Astrocyte (in vitro differentiated cells and primary cell): ENCODE results near the gene LUZP2. TPM values are rescaled to one million over a fixed set of nuclear protein-coding genes. Genes with fewer than 3 reads are reported as not detected.

Source experiments
- DNase-seq: peaks from one replicate; pipeline ENCODE4 v3.0.0-alpha.2; 2010; ENCODE audit warnings: low read depth
- FAIRE-seq: peaks from 2 replicates; lab custom pipeline; 2011; peaks lifted over from hg19 to GRCh38; lab: Jason Lieb, UNC
- H2AFZ ChIP-seq: 2 replicates; pipeline ENCODE4 v1.6.0; 2012; ENCODE audit warnings: low read depth, low read length, inconsistent platforms
- H3K27ac ChIP-seq: 2 replicates; pipeline ENCODE4 v1.5.1; 2011; ENCODE audit warnings: low read depth, low read length, inconsistent platforms
- H3K27me3 ChIP-seq: 2 replicates; pipeline ENCODE4 v1.6.0; 2011; ENCODE audit warnings: low read length, inconsistent platforms; ENCODE audit not compliant: insufficient read depth
- H3K36me3 ChIP-seq: 2 replicates; pipeline ENCODE4 v1.5.1; 2011; ENCODE audit warnings: low read length, inconsistent platforms; ENCODE audit not compliant: insufficient read depth
- H3K4me1 ChIP-seq: 2 replicates; pipeline ENCODE4 v1.5.1; 2011; ENCODE audit warnings: low read length, inconsistent platforms; ENCODE audit not compliant: insufficient read depth
- H3K4me2 ChIP-seq: 2 replicates; pipeline ENCODE4 v1.6.0; 2012; ENCODE audit warnings: low read length, inconsistent platforms
- H3K4me3 ChIP-seq: 2 replicates; pipeline ENCODE4 v1.5.1; 2011; ENCODE audit warnings: low read depth, mild to moderate bottlenecking, low read length, inconsistent platforms; ENCODE audit not compliant: insufficient read depth
- H3K79me2 ChIP-seq: 2 replicates; pipeline ENCODE4 v1.6.0; 2012; ENCODE audit warnings: mild to moderate bottlenecking, low read length, inconsistent platforms; ENCODE audit not compliant: insufficient read depth
- H3K9ac ChIP-seq: 2 replicates; pipeline ENCODE4 v1.6.0; 2012; ENCODE audit warnings: mild to moderate bottlenecking, low read length, inconsistent platforms
- H3K9me3 ChIP-seq: 2 replicates; pipeline ENCODE4 v1.5.1; 2012; ENCODE audit warnings: low read depth, mild to moderate bottlenecking, low read length, inconsistent platforms; ENCODE audit not compliant: insufficient read depth
- H4K20me1 ChIP-seq: 2 replicates; pipeline ENCODE4 v1.6.0; 2012; ENCODE audit warnings: low read length, inconsistent platforms; ENCODE audit not compliant: insufficient read depth
- H3K27ac Mint-ChIP-seq: one replicate; pipeline ENCODE4 v1.8.0; 2021; ENCODE audit warnings: mild to moderate bottlenecking, mixed read lengths; ENCODE audit not compliant: unreplicated experiment
- H3K27me3 Mint-ChIP-seq: one replicate; pipeline ENCODE4 v1.8.0; 2021; ENCODE audit warnings: low read depth, mixed read lengths; ENCODE audit not compliant: unreplicated experiment
- H3K36me3 Mint-ChIP-seq: one replicate; pipeline ENCODE4 v1.8.0; 2021; ENCODE audit warnings: low read depth, mixed read lengths; ENCODE audit not compliant: unreplicated experiment
- H3K4me1 Mint-ChIP-seq: one replicate; pipeline ENCODE4 v1.8.0; 2021; ENCODE audit warnings: low read depth, mixed read lengths; ENCODE audit not compliant: unreplicated experiment
- H3K4me3 Mint-ChIP-seq: one replicate; pipeline ENCODE4 v1.8.0; 2021; ENCODE audit warnings: mild to moderate bottlenecking, moderate library complexity, mixed read lengths; ENCODE audit not compliant: unreplicated experiment
- H3K9me3 Mint-ChIP-seq: one replicate; pipeline ENCODE4 v1.8.0; 2021; ENCODE audit warnings: mild to moderate bottlenecking, mixed read lengths; ENCODE audit not compliant: unreplicated experiment
- EZH2 ChIP-seq: IDR thresholded peaks from 2 replicates; pipeline ENCODE4 v1.6.1; 2012; ENCODE audit warnings: mild to moderate bottlenecking, low read length, inconsistent platforms; ENCODE audit not compliant: insufficient read depth
- total RNA-seq: library from RNA; stranded (reverse); gene quantifications from 2 replicates; pipeline ENCODE4 v1.2.1, GENCODE V29; 2021
- TF ChIP-seq, protein P1 (sequence below): IDR thresholded peaks from 2 replicates; pipeline ENCODE4 v1.5.1; 2011; ENCODE audit warnings: low read depth, mild to moderate bottlenecking, inconsistent platforms, low read length, moderate library complexity; ENCODE audit not compliant: insufficient read depth

Gene LUZP2
- total RNA-seq, 1 donor from 2014 or later = 2.3 TPM

DNA sequence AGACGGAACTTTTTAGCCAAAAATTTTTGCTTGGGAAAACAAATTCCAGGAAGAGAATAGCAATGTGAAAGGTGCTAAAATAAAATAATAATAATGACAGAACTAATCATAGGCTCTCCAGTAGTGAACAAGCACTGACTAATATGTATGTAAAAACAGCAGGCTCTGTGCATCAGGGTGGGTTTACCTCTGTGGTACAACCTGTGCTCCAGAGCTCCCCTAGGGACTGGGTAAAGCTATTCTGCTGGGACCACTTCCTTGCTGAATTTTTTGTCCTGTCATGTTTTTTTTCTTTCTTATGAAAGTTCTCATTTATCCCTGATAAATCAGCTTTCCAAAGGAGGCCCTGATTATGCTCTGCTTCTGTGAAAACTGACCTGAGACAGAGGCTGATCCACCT, 18.8 kb downstream of the LUZP2 start:
- TF ChIP-seq, protein P1, sequence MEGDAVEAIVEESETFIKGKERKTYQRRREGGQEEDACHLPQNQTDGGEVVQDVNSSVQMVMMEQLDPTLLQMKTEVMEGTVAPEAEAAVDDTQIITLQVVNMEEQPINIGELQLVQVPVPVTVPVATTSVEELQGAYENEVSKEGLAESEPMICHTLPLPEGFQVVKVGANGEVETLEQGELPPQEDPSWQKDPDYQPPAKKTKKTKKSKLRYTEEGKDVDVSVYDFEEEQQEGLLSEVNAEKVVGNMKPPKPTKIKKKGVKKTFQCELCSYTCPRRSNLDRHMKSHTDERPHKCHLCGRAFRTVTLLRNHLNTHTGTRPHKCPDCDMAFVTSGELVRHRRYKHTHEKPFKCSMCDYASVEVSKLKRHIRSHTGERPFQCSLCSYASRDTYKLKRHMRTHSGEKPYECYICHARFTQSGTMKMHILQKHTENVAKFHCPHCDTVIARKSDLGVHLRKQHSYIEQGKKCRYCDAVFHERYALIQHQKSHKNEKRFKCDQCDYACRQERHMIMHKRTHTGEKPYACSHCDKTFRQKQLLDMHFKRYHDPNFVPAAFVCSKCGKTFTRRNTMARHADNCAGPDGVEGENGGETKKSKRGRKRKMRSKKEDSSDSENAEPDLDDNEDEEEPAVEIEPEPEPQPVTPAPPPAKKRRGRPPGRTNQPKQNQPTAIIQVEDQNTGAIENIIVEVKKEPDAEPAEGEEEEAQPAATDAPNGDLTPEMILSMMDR = no peak
- TF ChIP-seq EZH2 = no peak
- no peak for DNase-seq
- no peak overlapping the region for H3K27ac Mint-ChIP-seq

DNA sequence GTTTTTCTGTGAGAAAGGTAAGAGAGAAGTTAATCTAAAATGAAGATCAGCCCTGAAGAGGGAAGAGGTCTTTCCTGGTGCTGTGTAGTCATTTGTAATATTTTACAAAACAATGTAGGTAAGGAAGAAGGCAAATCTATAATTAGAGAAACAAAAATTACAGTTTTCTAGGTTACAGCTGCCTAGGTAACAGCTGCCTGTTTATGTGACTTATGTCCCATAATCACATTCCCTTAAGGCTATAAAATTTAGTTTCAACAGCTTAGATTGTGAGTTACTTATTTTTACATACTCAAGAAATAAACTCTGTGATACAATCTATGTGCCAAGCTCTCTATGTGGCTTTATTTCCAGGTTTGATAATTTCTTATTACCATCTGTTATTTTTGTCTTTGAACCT, 19.8 kb downstream of the LUZP2 start:
- H3K4me1 Mint-ChIP-seq = peaks cover 5% of the 10 kb centered on the region
- Histone ChIP-seq H3K4me2 (no peak overlapping the region), H3K4me1 (no peaks in the 10 kb centered on the region), H3K9me3 (no peaks in the 10 kb centered on the region), H4K20me1 (no peaks in the 10 kb centered on the region), H3K27ac (no peak overlapping the region), H3K4me3 (no peak overlapping the region), H2AFZ (no peak overlapping the region), H3K79me2 (no peaks in the 10 kb centered on the region), H3K36me3 (no peaks in the 10 kb centered on the region), H3K9ac (no peak overlapping the region), H3K27me3 (no peaks in the 10 kb centered on the region)
- H3K9me3 Mint-ChIP-seq = no peaks in the 10 kb centered on the region
- H3K4me3 Mint-ChIP-seq = no peak overlapping the region
- H3K36me3 Mint-ChIP-seq = no peaks in the 10 kb centered on the region
- FAIRE-seq (no peak), DNase-seq (no peak)
- no peaks in the 10 kb centered on the region for H3K27me3 Mint-ChIP-seq
- TF ChIP-seq EZH2 = no peak
- TF ChIP-seq, protein P1 = no peak
- H3K27ac Mint-ChIP-seq = no peak overlapping the region

More for the DNA sequence above, 18.8 kb downstream of the LUZP2 start:
- H3K9me3 ChIP-seq = no peaks in the 10 kb centered on the region
- no peaks in the 10 kb centered on the region for H3K4me1 ChIP-seq
- Mint-ChIP-seq H3K9me3 (no peaks in the 10 kb centered on the region), H3K36me3 (no peaks in the 10 kb centered on the region), H3K4me1 (peaks cover 5% of the 10 kb centered on the region), H3K27me3 (no peaks in the 10 kb centered on the region), H3K4me3 (no peak overlapping the region)
- no peak overlapping the region for H3K4me2 ChIP-seq
- no peaks in the 10 kb centered on the region for H3K36me3 ChIP-seq
- no peak overlapping the region for H3K27ac ChIP-seq
- H3K79me2 ChIP-seq = no peaks in the 10 kb centered on the region
- no peaks in the 10 kb centered on the region for H4K20me1 ChIP-seq
- no peak overlapping the region for H3K4me3 ChIP-seq
- no peak overlapping the region for H3K9ac ChIP-seq
- no peak for FAIRE-seq
- H2AFZ ChIP-seq = no peak overlapping the region
- H3K27me3 ChIP-seq = no peaks in the 10 kb centered on the region

DNA sequence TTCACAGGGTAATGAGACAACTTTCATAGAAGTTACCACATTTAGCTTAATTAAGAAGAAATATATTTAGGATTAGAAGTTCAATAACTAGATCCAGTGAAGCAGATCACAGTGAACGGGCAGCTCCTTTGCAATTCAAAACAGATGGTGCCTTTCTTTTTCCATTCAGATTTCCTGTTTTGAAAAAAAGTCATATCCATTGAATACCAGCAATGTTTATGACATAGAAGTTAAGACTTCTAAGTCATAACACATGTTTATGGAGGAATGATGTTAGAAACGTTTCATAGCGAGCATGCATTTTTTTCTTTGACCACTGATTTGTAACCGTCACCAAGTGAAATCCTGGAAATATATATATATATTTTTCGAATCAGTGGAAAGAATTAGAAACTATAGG, 24.7 kb downstream of the LUZP2 start:
- Mint-ChIP-seq H3K36me3 (no peaks in the 10 kb centered on the region), H3K27me3 (no peaks in the 10 kb centered on the region), H3K9me3 (no peaks in the 10 kb centered on the region), H3K27ac (no peak overlapping the region), H3K4me1 (no peaks in the 10 kb centered on the region), H3K4me3 (no peak overlapping the region)
- no peak for TF ChIP-seq EZH2
- TF ChIP-seq, protein P1 = no peak
- H3K4me2 ChIP-seq = no peak overlapping the region
- no peak for DNase-seq
- no peaks in the 10 kb centered on the region for H3K9me3 ChIP-seq
- no peaks in the 10 kb centered on the region for H3K36me3 ChIP-seq
- H2AFZ ChIP-seq = no peak overlapping the region
- no peak overlapping the region for H3K27ac ChIP-seq
- H3K4me1 ChIP-seq = no peaks in the 10 kb centered on the region
- FAIRE-seq = no peak
- H3K9ac ChIP-seq = no peak overlapping the region
- no peaks in the 10 kb centered on the region for H3K79me2 ChIP-seq
- H3K4me3 ChIP-seq = no peak overlapping the region
- no peaks in the 10 kb centered on the region for H4K20me1 ChIP-seq
- no peaks in the 10 kb centered on the region for H3K27me3 ChIP-seq
